ENCODE measurements around the gene RAB40C. TPM values are rescaled to one million over a fixed set of nuclear protein-coding genes. Genes with fewer than 3 reads are reported as not detected.
A peak's percentile ranks its signal among the peaks of the same experiment; 100 is the strongest.

RAB40C gene
- total RNA-seq, 1 donor from 2014 or later: 6.0 TPM

GRCh38 chr16:549544-550263 lies 40.2 kb upstream of the RAB40C start:
- H3K27me3 ChIP-seq: no peaks in the 10 kb centered on the region
- peaks cover 11% of the 10 kb centered on the region for H4K20me1 ChIP-seq (ENCODE audit: low read depth)
- H3K9me3 ChIP-seq (ENCODE audit: low read depth): no peaks in the 10 kb centered on the region
- peaks cover 2% of the 10 kb centered on the region for H3K27me3 Mint-ChIP-seq (ENCODE audit: insufficient read depth, low read depth)
- no peak overlapping the region for H3K27ac ChIP-seq
- TF ChIP-seq CTCF (IDR thresholded peaks at IDR 0.05) (peak; percentile 21), EZH2phosphoT487 (IDR thresholded peaks at IDR 0.05) (no peak)
- no peaks in the 10 kb centered on the region for H3K4me1 ChIP-seq
- H3K4me3 Mint-ChIP-seq: no peak overlapping the region
- no peak overlapping the region for H3K9ac ChIP-seq
- no peaks in the 10 kb centered on the region for H3K36me3 ChIP-seq
- peak; percentile 33 for DNase-seq (ENCODE audit: low spot score)
- no peak overlapping the region for H3K4me2 ChIP-seq
- no peaks in the 10 kb centered on the region for H3K79me2 ChIP-seq (ENCODE audit: low read depth)
- no peak overlapping the region for H3K27ac Mint-ChIP-seq
- H3K9me3 Mint-ChIP-seq: no peaks in the 10 kb centered on the region
- H3K36me3 Mint-ChIP-seq: no peaks in the 10 kb centered on the region
- no peak overlapping the region for H3K4me3 ChIP-seq
- H2AFZ ChIP-seq (replicated peaks): no peak overlapping the region
- H3K4me1 Mint-ChIP-seq: peaks cover 3% of the 10 kb centered on the region
- H3F3A ChIP-seq (ENCODE audit: low read depth): peaks cover 4% of the 10 kb centered on the region

- no peak overlapping the region for H3K4me3 Mint-ChIP-seq
- TF ChIP-seq EZH2phosphoT487 (IDR thresholded peaks at IDR 0.05): no peak
- TF ChIP-seq EZH2 (IDR thresholded peaks at IDR 0.05): no peak
- no peak for TF ChIP-seq CTCF (IDR thresholded peaks at IDR 0.05)
- H3K27me3 Mint-ChIP-seq (ENCODE audit: insufficient read depth, low read depth): peaks cover 2% of the 10 kb centered on the region
- Histone ChIP-seq H3K9me3 (ENCODE audit: low read depth) (no peaks in the 10 kb centered on the region), H3F3A (ENCODE audit: low read depth) (peaks cover 4% of the 10 kb centered on the region), H3K4me1 (no peaks in the 10 kb centered on the region), H3K27me3 (no peaks in the 10 kb centered on the region), H4K20me1 (ENCODE audit: low read depth) (peaks cover 11% of the 10 kb centered on the region), H3K4me2 (no peak overlapping the region), H3K36me3 (no peaks in the 10 kb centered on the region), H3K9ac (no peak overlapping the region), H3K4me3 (no peak overlapping the region), H3K79me2 (ENCODE audit: low read depth) (no peaks in the 10 kb centered on the region), H3K27ac (no peak overlapping the region), H2AFZ (replicated peaks) (no peak overlapping the region)
- no peaks in the 10 kb centered on the region for H3K36me3 Mint-ChIP-seq
- DNase-seq (ENCODE audit: low spot score): no peak
- H3K4me1 Mint-ChIP-seq: peaks cover 3% of the 10 kb centered on the region
- no peak overlapping the region for H3K27ac Mint-ChIP-seq
- H3K9me3 Mint-ChIP-seq: no peaks in the 10 kb centered on the region
These were observed 38.7 kb upstream of the RAB40C start for GRCh38 chr16:551210-551609.

- H3K27me3 ChIP-seq: peaks cover 1% of the 10 kb centered on the region
- H3K9ac ChIP-seq: no peak overlapping the region
- H4K20me1 ChIP-seq (ENCODE audit: low read depth): peaks cover 6% of the 10 kb centered on the region
- no peaks in the 10 kb centered on the region for H3K36me3 Mint-ChIP-seq
- no peaks in the 10 kb centered on the region for H3K79me2 ChIP-seq (ENCODE audit: low read depth)
- H3K4me1 Mint-ChIP-seq: peaks cover 3% of the 10 kb centered on the region
- no peak overlapping the region for H3K27ac Mint-ChIP-seq
- no peaks in the 10 kb centered on the region for H3K9me3 Mint-ChIP-seq
- H3K36me3 ChIP-seq: no peaks in the 10 kb centered on the region
- H3K4me1 ChIP-seq: no peaks in the 10 kb centered on the region
- no peak overlapping the region for H3K4me3 ChIP-seq
- peaks cover 4% of the 10 kb centered on the region for H3F3A ChIP-seq (ENCODE audit: low read depth)
- no peak overlapping the region for H2AFZ ChIP-seq (replicated peaks)
- TF ChIP-seq CTCF (IDR thresholded peaks at IDR 0.05): no peak
- TF ChIP-seq EZH2 (IDR thresholded peaks at IDR 0.05): no peak
- no peak for TF ChIP-seq EZH2phosphoT487 (IDR thresholded peaks at IDR 0.05)
- no peak overlapping the region for H3K27ac ChIP-seq
- no peak overlapping the region for H3K4me2 ChIP-seq
- peaks cover 2% of the 10 kb centered on the region for H3K27me3 Mint-ChIP-seq (ENCODE audit: insufficient read depth, low read depth)
- no peak overlapping the region for H3K4me3 Mint-ChIP-seq
- H3K9me3 ChIP-seq (ENCODE audit: low read depth): no peaks in the 10 kb centered on the region
- no peak for DNase-seq (ENCODE audit: low spot score)
These were observed 37.7 kb upstream of the RAB40C start for GRCh38 chr16:552171-552570.

All from neural progenitor cell (in vitro differentiated cells).